T47D (cell line): ENCODE results near the gene C11orf52.

ENCODE experiments used
- DNase-seq, 2 experiments: peaks; one replicate each; pipeline versions ENCODE4 v3.0.0 to v3.0.0-alpha.2; 2011 to 2012; ENCODE audit warnings: low read depth in 1 of 2, low spot score in 1 of 2
- JUND ChIP-seq: IDR thresholded peaks from 2 replicates; pipeline ENCODE4 v1.6.1; 2012; ENCODE audit warnings: low read depth
- in situ Hi-C: cut with HindIII; loops from 2 replicates; pipeline ENCODE4 v1.10.0; 2016; ENCODE audit warnings: low sequenced_read_pairs, low pct_unique_long_range_greater_than_20kb

The C11orf52 gene

DNA sequence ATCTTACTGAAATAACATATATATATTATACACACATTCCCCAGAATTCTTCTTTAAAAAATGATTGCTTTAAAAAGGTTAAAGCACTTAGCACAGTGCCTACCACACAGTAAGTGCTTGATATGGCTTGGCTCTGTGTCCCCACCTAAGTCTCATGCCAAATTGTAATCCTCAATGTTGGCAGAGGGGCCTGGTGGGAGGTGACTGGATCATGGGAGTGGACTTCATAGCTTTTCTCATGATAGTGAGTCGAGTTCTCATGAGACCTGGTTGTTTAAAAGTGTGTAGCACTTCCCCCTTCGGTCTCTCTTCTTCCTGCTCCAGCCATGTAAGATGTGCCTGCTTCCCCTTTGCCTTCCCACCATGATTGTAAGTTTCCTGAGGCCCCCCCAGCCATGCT, 13.3 kb upstream of the C11orf52 start:
- no peak for DNase-seq

DNA sequence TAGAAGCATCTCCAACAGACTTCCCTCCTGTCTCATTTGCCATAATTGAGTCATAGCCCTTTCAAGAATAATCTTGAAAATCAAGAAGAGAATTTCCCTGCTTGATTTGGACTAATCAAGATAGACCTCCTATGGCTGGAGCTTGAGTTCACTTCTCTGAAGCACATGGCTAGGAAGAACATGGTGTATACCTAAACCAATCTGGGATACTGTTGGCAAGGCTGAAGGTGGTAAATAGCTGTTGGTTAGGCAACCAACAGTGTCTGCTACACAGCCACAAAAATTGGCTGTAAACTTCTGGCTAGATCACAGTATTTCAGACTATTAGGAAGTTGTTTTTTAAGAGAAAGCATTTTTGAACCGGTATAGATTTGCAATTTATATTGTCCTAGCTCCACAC, 12.0 kb upstream of the C11orf52 start:
- TF ChIP-seq JUND, result no peak
- no peak for DNase-seq
- in situ Hi-C loops, result no loop called here

More for the DNA sequence above, 13.3 kb upstream of the C11orf52 start:
- in situ Hi-C loops, result no loop called here
- TF ChIP-seq JUND, result no peak

DNA sequence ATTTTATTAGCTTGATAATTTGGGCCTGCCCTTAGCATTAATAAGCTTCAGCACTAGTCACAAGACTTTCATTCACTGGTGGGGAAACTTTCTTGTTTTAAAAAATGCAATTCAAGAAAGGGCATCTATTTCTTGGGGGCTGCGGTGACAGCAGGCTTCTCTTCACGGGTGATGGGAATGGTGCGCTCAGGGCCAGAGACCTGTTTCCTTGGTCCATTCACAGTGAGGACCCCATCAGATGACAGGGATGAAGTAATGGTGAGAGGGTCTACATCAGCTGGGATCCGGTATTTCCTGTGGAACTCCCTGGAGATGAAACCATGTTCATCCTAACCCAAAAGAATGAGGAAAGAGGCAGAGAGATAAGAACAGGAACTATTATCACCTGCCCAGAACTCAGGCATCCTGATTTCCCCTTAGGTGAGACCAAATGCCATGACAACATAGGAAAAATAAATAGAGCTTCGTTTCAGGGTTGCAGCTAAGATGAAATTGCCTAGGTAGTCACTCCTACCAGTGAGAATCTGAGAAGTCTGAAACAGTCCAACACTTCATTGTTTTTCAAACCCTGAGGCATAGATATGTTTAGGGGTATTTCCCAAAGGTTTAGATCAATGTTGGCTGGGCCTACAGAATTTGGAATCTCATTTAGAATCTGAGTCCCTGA, 9.9 kb upstream of the C11orf52 start:
- DNase-seq, result peak in 1 of 2 experiments; percentile 20
- no peak for TF ChIP-seq JUND
- in situ Hi-C loops, result no loop called here

DNA sequence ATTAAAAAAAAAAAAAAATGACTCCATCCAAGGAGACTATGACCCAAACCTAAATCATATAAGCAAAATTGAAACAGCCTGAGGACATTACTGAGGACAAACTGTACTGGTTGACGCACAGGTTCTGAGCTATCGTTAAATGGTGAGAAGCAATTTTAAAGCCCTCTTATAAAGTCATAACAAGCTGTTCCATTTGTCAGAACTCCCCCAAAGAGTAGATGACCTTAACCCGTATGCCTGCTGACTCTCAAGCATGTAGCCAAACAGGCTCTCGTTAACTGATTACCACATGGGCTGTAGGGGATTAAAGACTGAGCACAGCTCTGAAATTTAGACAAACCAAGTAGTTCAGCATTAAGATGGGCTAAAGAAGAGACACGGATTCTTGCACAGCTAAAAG, 9.3 kb upstream of the C11orf52 start:
- DNase-seq, result peak in 1 of 2 experiments; percentile 16
- no peak for TF ChIP-seq JUND
- in situ Hi-C loops, result no loop called here

DNA sequence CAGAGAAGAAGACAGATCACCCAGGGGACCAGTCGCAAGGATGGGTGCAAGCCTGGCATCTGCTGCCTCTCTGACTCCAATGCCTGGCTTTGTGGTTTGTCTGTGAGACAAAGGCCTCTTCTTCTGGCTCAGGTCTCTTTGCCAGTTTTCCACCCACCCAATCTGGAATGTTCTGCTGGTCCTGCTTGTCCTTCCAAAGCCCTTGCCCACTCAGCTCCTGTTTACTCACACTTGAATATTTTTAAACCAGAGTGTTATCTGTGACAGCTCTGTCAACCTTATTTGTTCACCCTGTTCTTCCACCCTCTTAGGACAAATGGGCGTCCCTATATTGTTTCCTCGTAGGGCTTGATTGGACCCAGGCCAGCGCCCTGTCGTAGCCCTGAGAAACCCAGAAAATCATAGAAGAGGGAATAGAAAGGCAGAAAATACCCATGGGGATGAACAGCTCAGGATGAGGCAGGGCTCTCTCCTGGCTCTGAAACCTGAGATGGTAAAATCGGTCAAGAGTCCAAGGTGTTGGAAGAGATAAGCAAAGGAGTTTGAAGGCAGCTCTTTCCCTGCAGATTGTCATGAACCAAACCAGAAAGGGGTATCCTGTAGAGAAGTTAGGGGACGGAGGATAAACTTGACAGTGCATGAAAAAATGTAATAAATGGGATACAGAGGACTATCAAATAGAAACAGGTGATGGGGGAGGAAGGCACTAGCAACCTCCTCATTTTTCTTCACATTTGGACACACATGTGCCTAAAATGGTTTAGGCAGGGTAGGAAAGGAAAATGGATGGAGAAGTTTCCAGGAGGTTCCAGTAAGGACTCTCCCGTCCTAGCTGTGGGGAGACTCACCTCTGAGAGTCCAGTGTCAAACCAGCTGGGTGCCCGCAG, 7.8 kb upstream of the C11orf52 start:
- in situ Hi-C loops, result no loop called here
- DNase-seq, result peak in 1 of 2 experiments; percentile 9
- TF ChIP-seq JUND, result no peak

DNA sequence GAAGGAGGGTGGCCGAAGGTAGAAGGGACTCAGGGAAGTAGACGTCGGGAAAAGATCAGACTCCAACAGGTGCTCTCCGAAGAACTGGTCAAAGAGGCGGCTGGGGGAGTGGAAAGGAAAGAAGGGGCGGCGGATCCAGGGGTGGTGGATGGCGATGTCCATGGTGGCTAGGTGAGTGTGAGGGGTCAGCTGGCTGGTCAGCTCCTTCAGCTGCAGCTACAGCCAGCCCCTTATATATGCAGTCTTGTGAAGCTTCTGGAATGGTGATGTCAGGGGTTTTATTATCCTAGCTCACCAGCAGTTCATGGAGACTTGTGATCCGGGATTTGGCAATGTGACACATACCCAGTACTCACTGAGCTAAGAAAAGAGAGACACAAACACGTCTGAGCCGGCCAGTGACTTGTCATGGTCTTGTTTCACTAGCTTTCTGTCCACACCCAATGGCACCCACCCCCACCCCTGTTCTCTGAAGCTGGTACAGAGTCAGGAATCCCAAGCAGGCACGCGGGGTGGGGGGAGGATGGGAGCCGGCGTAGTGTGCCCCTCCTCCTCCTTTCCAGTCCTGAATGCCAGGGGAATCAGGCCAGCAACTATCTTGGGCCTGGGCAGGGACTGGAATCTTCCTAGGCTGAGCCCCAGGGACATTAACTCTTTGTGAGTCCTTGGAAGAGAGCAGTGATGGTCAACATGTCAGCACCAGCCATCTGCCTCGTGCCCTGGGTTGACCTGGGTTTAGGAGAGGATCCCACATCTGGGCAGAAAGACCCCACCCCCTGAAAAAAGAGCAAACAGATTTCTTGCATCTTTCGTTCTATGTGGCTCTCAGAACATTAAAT, 6.9 kb upstream of the C11orf52 start, which contains the start of gene CRYAB:
CRYAB (minus strand) TSS at position 208 of the 839 bp plus-strand sequence; CDS start at position 162, 46 bp downstream.
- TF ChIP-seq JUND, result no peak
- in situ Hi-C loops, result no loop called here
- DNase-seq, result peak in 1 of 2 experiments; percentile 75

DNA sequence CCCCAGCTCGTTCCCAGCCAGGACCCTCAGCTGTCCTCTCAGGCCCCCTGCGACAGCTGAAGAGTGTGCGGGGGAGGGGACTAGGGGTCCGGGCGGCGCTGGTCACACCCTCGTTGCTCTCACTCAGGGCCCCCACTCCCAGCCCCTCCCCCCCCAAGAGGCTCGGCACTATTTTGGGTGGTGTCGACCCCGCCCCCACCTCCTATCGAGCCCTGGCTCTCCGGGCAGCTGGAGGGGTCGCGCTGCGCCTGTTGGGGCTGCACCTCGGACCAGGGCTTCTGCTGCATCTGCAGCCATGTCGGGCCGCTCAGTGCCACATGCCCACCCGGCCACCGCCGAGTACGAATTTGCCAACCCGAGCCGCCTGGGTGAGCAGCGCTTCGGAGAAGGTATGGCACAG, 6.2 kb upstream of the C11orf52 start, which contains the start of gene HSPB2:
HSPB2 (plus strand) TSS at position 200 of the 400 bp plus-strand sequence; CDS start at position 296, 96 bp downstream.
- TF ChIP-seq JUND, result no peak
- no peak for DNase-seq
- in situ Hi-C loops, result no loop called here

DNA sequence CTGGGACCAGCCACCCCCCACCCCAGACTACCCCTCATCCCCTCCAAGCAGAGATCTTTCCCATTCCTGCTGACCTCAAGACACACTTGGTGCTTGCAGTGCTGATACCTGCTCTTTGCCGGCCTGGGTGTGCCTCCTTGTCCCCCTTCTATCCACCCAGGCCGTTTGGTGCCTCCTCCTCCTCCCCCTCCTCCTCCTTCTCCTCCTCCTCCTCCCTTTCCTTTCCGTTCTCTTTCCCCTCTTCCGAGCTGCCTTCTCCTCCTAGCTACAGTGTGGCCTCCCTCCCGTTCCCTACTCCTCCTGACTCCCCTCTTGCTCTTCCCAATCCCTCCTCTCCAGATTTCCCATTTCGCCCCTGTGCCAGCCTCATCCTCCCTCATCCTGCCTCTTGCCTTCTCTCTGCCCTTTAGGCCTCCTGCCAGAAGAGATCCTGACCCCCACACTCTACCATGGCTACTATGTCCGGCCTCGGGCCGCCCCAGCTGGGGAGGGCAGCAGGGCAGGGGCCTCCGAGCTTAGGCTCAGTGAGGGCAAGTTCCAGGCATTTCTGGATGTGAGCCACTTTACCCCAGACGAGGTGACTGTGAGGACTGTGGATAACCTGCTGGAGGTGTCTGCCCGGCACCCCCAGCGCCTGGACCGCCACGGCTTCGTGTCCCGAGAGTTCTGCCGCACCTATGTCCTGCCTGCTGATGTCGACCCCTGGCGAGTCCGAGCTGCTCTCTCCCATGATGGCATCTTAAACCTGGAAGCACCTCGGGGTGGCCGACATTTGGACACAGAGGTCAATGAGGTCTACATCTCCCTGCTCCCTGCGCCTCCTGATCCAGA, 5.5 kb upstream of the C11orf52 start:
- TF ChIP-seq JUND, result no peak
- in situ Hi-C loops, result no loop called here
- DNase-seq, result no peak

DNA sequence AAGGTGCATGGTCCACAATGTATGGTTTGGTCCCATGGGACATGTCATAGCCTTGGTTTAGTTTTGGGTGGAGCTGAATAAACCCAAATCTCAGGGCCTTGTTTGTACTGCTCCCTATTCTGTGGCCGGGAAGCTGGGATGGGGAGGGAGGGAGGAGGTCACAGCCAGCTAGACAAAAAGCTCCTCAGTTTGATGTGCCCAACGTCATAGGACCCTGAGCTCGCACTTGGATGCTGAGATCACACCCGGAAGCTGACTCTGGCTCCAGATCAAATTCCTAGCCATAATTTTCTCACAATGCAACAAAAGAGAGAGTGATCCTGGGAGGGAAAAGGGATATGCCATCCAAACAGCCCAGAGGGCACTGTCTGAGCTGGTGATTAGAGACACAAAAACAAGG, 4.7 kb upstream of the C11orf52 start:
- in situ Hi-C loops, result no loop called here
- peak in 1 of 2 experiments; percentile 26 for DNase-seq
- TF ChIP-seq JUND, result no peak

DNA sequence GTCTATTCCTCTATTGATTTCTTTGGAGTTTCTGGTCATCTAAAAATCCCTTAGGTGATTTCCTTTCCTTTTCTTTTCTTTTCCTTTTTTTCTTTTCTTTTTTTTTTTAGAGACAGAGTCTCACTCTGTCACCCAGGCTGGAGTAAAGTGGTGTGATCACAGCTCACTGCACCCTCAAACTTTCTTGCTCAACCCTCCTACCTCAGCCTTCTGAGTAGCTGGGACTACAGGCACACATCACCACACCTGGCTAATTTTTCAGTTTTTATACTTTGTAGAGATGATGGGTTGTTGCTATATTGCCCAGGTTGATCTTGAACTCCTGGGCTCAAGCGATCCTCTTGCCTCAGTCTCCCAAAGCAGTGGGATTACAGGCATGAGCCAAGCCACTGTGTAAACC, 1.9 kb upstream of the C11orf52 start:
- TF ChIP-seq JUND, result no peak
- in situ Hi-C loops, result no loop called here
- no peak for DNase-seq

DNA sequence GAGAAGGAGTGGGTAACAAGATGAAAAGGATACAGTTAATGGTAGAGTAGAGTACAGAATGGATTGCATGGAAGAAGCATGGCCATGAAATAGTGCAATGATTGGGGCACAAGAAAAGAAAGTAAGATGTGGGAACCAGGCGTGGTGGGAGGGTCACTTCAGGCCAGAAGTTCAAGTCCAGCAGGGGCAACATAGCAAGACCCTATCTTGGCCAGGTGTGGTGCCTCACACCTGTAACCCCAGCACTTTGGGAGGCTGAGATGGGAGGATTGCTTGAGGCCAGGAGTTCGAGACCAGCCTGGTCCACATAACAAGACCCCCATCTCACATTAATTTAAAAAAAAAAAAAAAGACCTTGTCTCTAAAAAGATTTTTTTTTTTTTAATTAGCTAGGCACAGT, 1.4 kb upstream of the C11orf52 start:
- DNase-seq, result no peak
- in situ Hi-C loops, result no loop called here
- no peak for TF ChIP-seq JUND

DNA sequence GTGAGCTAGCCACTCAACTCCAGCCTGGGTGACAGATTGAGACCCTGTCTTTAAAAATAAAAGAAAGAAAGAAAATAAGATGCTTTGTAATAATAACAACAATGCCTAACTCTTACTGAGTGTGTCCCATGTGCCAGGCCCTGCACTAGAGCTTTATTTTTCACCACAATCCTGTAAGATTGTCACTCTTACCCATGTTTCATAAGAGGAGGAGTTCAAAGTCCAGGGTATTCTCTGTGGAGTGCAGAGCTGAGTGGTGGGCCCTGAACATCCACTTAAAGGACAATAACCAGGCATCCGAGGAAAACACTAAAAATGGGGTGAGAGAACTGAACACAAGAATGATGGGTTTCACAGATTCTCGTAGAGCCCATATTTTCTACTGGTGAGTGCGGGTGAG, 925 bp upstream of the C11orf52 start:
- in situ Hi-C loops, result no loop called here
- no peak for DNase-seq
- TF ChIP-seq JUND, result no peak
